ENCODE data around the gene UBE2D2. TPM values are rescaled to one million over a fixed set of nuclear protein-coding genes. Genes with fewer than 3 reads are reported as not detected.

Gene UBE2D2
- total and polyA plus RNA-seq, 2 donors (not counting 1 experiment from before 2014, with no cell fraction given) = 64.3 to 168 TPM

DNA sequence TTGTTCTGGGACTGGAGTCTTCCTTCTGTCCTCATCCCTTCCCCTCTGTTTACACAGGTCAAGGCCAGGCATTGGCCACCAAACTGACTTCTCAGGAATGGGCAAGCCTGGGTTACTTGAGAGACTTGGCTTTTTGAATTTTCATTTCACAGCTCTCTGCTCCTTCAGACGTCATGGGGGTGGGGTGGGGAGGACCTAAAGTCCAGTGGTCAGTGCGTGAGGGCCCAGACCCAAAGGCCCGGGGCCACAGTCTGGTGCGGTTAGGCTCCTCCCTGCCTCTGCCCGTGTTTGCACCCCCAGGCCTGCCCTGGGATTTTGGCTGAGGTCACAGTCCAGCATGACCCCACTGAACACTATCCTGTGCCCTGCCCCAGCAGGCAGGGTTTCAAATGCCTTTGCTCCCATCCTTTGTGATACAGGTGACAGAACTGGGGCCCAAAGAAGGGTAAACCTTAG lies 82.9 kb downstream of the UBE2D2 start:
- TF ChIP-seq, protein P1, sequence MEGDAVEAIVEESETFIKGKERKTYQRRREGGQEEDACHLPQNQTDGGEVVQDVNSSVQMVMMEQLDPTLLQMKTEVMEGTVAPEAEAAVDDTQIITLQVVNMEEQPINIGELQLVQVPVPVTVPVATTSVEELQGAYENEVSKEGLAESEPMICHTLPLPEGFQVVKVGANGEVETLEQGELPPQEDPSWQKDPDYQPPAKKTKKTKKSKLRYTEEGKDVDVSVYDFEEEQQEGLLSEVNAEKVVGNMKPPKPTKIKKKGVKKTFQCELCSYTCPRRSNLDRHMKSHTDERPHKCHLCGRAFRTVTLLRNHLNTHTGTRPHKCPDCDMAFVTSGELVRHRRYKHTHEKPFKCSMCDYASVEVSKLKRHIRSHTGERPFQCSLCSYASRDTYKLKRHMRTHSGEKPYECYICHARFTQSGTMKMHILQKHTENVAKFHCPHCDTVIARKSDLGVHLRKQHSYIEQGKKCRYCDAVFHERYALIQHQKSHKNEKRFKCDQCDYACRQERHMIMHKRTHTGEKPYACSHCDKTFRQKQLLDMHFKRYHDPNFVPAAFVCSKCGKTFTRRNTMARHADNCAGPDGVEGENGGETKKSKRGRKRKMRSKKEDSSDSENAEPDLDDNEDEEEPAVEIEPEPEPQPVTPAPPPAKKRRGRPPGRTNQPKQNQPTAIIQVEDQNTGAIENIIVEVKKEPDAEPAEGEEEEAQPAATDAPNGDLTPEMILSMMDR (IDR thresholded peaks at IDR 0.05) = no peak
- TF ChIP-seq EZH2 (IDR thresholded peaks at IDR 0.05; ENCODE audit: borderline replicate concordance, insufficient read depth, low read depth, low read length, poor library complexity, severe bottlenecking) = no peak
- Mint-ChIP-seq H3K9me3 (ENCODE audit: insufficient read depth) (no peaks in the 10 kb centered on the region), H3K27me3 (no peaks in the 10 kb centered on the region), H3K27ac (no peak overlapping the region), H3K4me3 (no peak overlapping the region), H3K4me1 (peaks cover 76% of the 10 kb centered on the region)
- intact Hi-C loops (cut with micrococcal nuclease) = no loop called here
- Histone ChIP-seq H3K27ac (ENCODE audit: low read length in 2 of 2) (no peak overlapping the region), H2AFZ (ENCODE audit: insufficient read depth, low read depth, low read length, poor library complexity, severe bottlenecking) (no peak overlapping the region), H3K9me3 (ENCODE audit: control extremely low read depth in 1 of 3, control insufficient read depth in 2 of 3, insufficient read depth in 1 of 3, low read length in 2 of 3) (no peaks in the 10 kb centered on the region), H3K36me3 (replicated peaks in 1 of 2; ENCODE audit: control extremely low read depth in 1 of 2, control insufficient read depth in 1 of 2, extremely low read depth in 1 of 2, insufficient read depth in 2 of 2, low read length in 1 of 2) (no peaks in the 10 kb centered on the region), H3K27me3 (replicated peaks in 1 of 4; ENCODE audit: control extremely low read depth in 1 of 4, control insufficient read depth in 3 of 4, insufficient read depth in 4 of 4, low read length in 3 of 4) (no peaks in the 10 kb centered on the region), H3K4me3 (ENCODE audit: control extremely low read depth in 1 of 5, extremely low read depth in 1 of 5, insufficient read depth in 1 of 5, low read depth in 2 of 5, low read length in 4 of 5) (no peak overlapping the region), H4K20me1 (ENCODE audit: control insufficient read depth, insufficient read depth, low read length, poor library complexity, severe bottlenecking) (peaks cover 4% of the 10 kb centered on the region), H3K9ac (ENCODE audit: low read length) (no peak overlapping the region), H3K4me2 (replicated peaks; ENCODE audit: low read depth, low read length, poor library complexity, severe bottlenecking) (no peak overlapping the region), H3K4me1 (ENCODE audit: control insufficient read depth in 2 of 2, insufficient read depth in 2 of 2, low read length in 2 of 2) (peaks cover 43 to 79% of the 10 kb centered on the region in 2 donors), H3K79me2 (ENCODE audit: control insufficient read depth, insufficient read depth, low read length) (peaks cover 63% of the 10 kb centered on the region)
- ChIA-PET CTCF (interaction anchor here (1.0 to 12.7 kb wide), 5 partner anchors 8 to 122 kb away, joined by 3 to 338 read pairs (median 12); no protein-coding TSS in a partner anchor), POLR2A (interaction anchor here (1.0 to 13.2 kb wide), 5 partner anchors 7 to 208 kb away, joined by 3 to 511 read pairs (median 5); no protein-coding TSS in a partner anchor)
- ATAC-seq (ENCODE audit: low read depth) = no peak
- peak; percentile 8 for DNase-seq
- WGBS (ENCODE audit: insufficient coverage) = 100% methylated on average over 5 of the region's 5 CpGs

DNA sequence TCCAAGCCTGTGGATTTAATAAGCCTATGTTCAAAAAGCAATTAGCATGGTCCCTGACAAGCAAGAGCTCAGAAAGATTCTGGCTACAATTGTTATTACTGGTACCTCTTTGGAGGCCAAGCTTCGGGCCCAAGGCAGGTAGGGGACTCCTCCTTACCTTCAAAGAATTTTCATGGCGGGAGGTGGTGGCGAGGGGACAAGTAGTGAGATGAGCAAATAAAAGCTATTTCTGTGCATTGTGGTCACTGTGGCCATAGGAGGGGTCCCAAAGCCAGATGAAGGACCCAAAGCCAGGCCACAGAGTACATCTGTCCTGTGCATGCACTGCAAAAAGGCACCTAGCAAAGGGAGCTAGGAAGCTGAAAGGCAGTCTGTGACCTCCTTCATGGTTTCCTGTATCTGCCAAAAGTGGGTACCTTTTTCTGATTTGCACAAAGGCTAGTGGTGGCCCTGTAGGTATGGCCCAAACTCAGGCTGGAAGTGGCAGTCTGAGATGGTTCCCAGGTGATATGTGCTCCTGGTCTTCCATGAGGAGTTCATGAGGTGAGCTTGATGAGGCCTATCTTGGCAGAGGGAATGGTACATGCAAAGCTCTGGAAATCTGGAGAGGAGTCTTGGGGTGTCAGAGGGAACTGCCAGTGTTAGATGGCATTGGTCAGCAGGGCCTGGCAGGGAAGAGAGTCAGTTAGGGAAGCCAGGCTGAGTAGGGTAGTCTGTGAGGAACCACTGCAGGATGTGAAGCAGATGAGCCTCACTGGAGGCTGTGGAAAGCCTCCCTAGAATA lies 83.7 kb downstream of the UBE2D2 start:
- Histone ChIP-seq H3K4me3 (ENCODE audit: control extremely low read depth in 1 of 5, extremely low read depth in 1 of 5, insufficient read depth in 1 of 5, low read depth in 2 of 5, low read length in 4 of 5) (no peak overlapping the region), H3K4me2 (replicated peaks; ENCODE audit: low read depth, low read length, poor library complexity, severe bottlenecking) (no peak overlapping the region), H2AFZ (ENCODE audit: insufficient read depth, low read depth, low read length, poor library complexity, severe bottlenecking) (no peak overlapping the region), H3K27ac (ENCODE audit: low read length in 2 of 2) (no peak overlapping the region), H4K20me1 (ENCODE audit: control insufficient read depth, insufficient read depth, low read length, poor library complexity, severe bottlenecking) (peaks cover 13% of the 10 kb centered on the region), H3K4me1 (ENCODE audit: control insufficient read depth in 2 of 2, insufficient read depth in 2 of 2, low read length in 2 of 2) (peaks cover 35 to 71% of the 10 kb centered on the region in 2 donors), H3K27me3 (replicated peaks in 1 of 4; ENCODE audit: control extremely low read depth in 1 of 4, control insufficient read depth in 3 of 4, insufficient read depth in 4 of 4, low read length in 3 of 4) (no peaks in the 10 kb centered on the region), H3K9me3 (ENCODE audit: control extremely low read depth in 1 of 3, control insufficient read depth in 2 of 3, insufficient read depth in 1 of 3, low read length in 2 of 3) (no peaks in the 10 kb centered on the region), H3K79me2 (ENCODE audit: control insufficient read depth, insufficient read depth, low read length) (peaks cover 63% of the 10 kb centered on the region), H3K9ac (ENCODE audit: low read length) (no peak overlapping the region), H3K36me3 (replicated peaks in 1 of 2; ENCODE audit: control extremely low read depth in 1 of 2, control insufficient read depth in 1 of 2, extremely low read depth in 1 of 2, insufficient read depth in 2 of 2, low read length in 1 of 2) (no peaks in the 10 kb centered on the region)
- Mint-ChIP-seq H3K9me3 (ENCODE audit: insufficient read depth) (no peaks in the 10 kb centered on the region), H3K27ac (peak overlapping the region; percentile 23), H3K27me3 (no peaks in the 10 kb centered on the region), H3K4me1 (peaks cover 68% of the 10 kb centered on the region), H3K4me3 (peak overlapping the region; percentile 30)
- intact Hi-C loops (cut with micrococcal nuclease) = no loop called here
- ChIA-PET CTCF (interaction anchor here (1.0 to 12.7 kb wide), 6 partner anchors 9 to 121 kb away, joined by 3 to 338 read pairs (median 10); no protein-coding TSS in a partner anchor), POLR2A (interaction anchor here (0.6 to 13.2 kb wide), 6 partner anchors 8 to 1109 kb away, joined by 3 to 511 read pairs (median 6); no protein-coding TSS in a partner anchor)
- DNase-seq = peak; percentile 15
- no CpG with 5 or more reads among the region's 3 CpGs for WGBS (ENCODE audit: insufficient coverage)
- no peak for ATAC-seq (ENCODE audit: low read depth)
- no peak for TF ChIP-seq EZH2 (IDR thresholded peaks at IDR 0.05; ENCODE audit: borderline replicate concordance, insufficient read depth, low read depth, low read length, poor library complexity, severe bottlenecking)

Data from B cell (primary cell).